ENCODE results near the gene KAZN.
"Not testable (repeated sequence)": the region's sequence is repeated elsewhere in the genome, so short reads cannot be mapped to it uniquely, and the experiment has no call there.

The KAZN gene

DNA sequence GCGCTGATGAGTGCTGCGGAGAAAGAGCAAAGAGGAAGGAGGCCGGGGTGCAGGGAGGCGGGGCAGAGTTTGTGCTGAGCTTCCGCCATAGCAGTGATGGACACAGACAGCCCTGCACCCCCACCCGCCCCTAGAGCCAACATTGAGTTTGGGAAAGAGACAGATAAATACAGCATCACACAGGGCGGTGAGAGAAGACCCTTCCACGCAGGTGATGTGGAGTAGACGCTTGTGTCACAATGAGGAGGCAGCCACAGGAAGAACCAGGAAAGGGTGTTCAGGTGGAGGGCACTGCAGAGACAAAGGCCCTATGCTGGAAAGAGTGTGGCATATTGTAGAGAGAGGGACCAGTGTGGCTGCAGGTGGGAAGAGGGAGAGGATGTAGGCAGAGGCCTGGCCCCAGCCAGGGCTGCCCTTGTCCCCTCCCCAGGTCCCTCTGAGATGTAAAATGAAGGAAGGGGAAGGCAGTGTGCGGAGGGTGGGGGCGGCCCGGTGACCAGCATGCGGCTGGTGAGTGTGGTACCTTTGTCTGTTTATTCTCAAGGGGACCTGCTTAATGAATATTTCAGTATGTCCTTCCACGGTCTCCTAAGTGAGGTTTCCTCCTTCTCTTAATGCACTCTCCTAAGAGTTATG lies 360.7 kb downstream of the KAZN start:
- H3K4me3 ChIP-seq (ENCODE audit: low read depth, low read length): no peak overlapping the region
- TF ChIP-seq, protein P1, sequence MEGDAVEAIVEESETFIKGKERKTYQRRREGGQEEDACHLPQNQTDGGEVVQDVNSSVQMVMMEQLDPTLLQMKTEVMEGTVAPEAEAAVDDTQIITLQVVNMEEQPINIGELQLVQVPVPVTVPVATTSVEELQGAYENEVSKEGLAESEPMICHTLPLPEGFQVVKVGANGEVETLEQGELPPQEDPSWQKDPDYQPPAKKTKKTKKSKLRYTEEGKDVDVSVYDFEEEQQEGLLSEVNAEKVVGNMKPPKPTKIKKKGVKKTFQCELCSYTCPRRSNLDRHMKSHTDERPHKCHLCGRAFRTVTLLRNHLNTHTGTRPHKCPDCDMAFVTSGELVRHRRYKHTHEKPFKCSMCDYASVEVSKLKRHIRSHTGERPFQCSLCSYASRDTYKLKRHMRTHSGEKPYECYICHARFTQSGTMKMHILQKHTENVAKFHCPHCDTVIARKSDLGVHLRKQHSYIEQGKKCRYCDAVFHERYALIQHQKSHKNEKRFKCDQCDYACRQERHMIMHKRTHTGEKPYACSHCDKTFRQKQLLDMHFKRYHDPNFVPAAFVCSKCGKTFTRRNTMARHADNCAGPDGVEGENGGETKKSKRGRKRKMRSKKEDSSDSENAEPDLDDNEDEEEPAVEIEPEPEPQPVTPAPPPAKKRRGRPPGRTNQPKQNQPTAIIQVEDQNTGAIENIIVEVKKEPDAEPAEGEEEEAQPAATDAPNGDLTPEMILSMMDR (IDR thresholded peaks at IDR 0.05; ENCODE audit: control insufficient read depth, extremely low read depth, insufficient read depth): no peak
- no peak for DNase-seq (ENCODE audit: low read depth)

- no peak overlapping the region for H3K4me3 ChIP-seq (ENCODE audit: low read depth, low read length)
- TF ChIP-seq, protein P1 (IDR thresholded peaks at IDR 0.05; ENCODE audit: control insufficient read depth, extremely low read depth, insufficient read depth): no peak
- DNase-seq (ENCODE audit: low read depth): no peak
Measured at GRCh38 chr1:14961661-14962267, 363.3 kb downstream of the KAZN start.

GRCh38 chr1:14962407-14962806 lies 363.9 kb downstream of the KAZN start:
- DNase-seq (ENCODE audit: low read depth): no peak
- no peak overlapping the region for H3K4me3 ChIP-seq (ENCODE audit: low read depth, low read length)
- TF ChIP-seq, protein P1 (IDR thresholded peaks at IDR 0.05; ENCODE audit: control insufficient read depth, extremely low read depth, insufficient read depth): no peak

DNA sequence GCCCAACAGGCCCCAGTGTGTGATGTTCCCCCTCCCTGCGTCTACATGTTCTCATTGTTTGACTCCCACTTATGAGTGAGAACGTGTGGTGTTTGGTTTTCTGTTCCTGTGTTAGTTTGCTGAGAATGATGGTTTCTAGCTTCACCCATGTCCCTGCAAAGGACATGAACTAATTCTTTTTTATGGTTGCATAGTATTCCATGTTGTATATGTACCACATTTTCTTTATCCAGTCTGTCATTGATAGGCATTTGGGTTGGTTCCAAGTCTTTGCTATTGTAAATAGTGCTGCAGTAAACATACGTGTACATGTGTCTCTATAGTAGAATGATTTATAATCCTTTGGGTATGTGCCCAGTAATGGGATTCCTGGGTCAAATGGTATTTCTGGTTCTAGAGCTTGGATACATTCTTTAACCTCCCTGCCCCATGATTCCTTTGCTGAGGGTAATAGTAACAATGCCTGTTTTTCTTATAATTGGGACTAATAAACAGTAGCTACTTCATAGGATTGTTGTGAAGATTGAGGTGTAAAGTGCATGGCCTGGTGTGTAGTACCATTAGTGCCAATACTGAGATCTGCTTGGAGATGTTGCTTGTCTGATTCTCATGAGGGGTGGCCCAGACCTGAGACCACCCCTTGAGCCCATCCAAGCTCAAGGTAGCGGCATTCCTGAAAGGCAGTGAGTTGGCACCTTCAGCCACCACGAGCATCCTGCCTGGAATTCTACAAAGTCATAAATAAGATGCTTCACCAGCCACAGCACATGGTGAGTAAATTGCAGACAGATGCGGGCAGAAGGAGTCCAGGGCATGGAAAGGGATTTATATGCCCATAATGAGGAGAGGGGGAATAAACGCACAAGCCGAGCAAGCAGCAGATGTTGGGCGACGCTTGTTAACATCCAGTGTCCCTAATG lies 365.6 kb downstream of the KAZN start:
- not testable (repeated sequence) for H3K4me3 ChIP-seq (ENCODE audit: low read depth, low read length)

DNA sequence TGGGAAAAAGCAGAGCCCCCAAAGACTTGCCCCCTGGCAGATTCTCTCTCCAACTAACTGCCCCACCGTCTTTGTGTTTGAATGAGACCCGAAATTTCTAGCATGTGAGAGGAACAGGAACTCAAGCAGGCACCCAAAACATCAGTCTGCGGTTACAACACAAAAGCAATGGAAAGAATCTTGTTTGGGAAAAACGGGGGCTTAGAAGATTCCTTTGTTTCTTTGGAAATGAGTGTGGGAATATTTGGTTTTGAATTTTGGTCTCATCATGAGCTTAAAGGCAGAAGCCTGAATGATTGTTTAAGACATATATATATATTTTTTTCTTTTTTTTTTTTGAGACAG lies 366.2 kb downstream of the KAZN start:
- DNase-seq (ENCODE audit: low read depth): no peak
- no peak overlapping the region for H3K4me3 ChIP-seq (ENCODE audit: low read depth, low read length)
- TF ChIP-seq, protein P1 (IDR thresholded peaks at IDR 0.05; ENCODE audit: control insufficient read depth, extremely low read depth, insufficient read depth): no peak

More for the DNA sequence above, 365.6 kb downstream of the KAZN start:
- not testable (repeated sequence) for DNase-seq (ENCODE audit: low read depth)

DNA sequence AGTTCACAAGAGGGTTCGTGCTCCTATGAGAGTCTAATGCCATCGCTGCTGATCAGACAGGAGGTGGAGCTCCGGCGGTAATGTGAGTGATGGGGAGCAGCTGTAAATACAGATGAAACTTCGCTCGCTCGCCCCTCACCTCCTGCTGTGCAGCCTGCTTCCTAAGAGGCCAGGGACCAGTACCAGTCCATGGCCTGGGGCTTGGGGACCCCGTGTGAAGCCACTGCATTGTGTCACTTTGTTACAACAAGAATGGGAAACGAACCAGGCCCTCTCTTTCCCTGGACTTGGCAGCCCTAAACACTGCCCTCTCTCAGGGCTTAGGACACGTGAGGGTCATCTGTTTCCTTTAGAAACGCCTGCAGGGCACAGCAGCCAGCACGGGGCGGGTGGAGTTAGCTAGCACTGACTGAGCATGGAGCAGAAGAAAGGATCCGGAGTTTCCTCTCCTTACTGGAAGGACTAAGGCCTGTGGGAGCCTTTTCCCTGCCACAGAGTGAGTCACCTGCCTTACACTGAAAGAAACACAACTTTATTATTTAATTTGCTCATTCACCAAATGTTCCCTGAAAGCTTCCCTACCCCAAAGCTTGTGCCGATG lies 369.9 kb downstream of the KAZN start:
- DNase-seq (ENCODE audit: low read depth): no peak
- H3K4me3 ChIP-seq (ENCODE audit: low read depth, low read length): no peak overlapping the region
- TF ChIP-seq, protein P1 (IDR thresholded peaks at IDR 0.05; ENCODE audit: control insufficient read depth, extremely low read depth, insufficient read depth): no peak

DNA sequence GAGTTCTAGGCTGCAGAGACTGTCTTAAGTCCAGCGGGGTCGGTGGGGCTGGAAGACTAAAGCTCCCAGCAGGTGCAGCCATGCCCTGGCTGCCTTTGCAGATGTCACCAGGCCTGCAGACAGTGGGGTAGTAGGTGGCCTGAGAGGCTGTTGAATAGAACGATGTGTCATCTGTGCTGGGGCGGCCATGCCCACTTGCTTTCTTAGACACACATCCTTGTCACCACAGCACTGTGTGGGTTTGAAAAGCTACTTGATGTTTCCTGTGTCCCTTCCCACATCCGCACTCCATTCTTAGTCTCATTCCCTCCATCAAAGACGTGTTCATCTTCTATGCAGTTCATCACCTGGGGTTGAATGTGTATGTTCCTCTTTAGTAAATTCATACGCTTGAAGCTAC lies 370.5 kb downstream of the KAZN start:
- TF ChIP-seq, protein P1 (IDR thresholded peaks at IDR 0.05; ENCODE audit: control insufficient read depth, extremely low read depth, insufficient read depth): no peak
- no peak overlapping the region for H3K4me3 ChIP-seq (ENCODE audit: low read depth, low read length)
- DNase-seq (ENCODE audit: low read depth): no peak

Data from LNCaP clone FGC (cell line).